Left ventricle myocardium inferior (tissue), 1 donor: ENCODE results near the gene ICAM2. TPM values are rescaled to one million over a fixed set of nuclear protein-coding genes. Genes with fewer than 3 reads are reported as not detected.

Experiments used
- DNase-seq: peaks from one replicate; pipeline ENCODE4 v3.0.0-alpha.2; 2020
- H3K27ac ChIP-seq: fragments of 200-600 bp; replicated peaks from 2 replicates; pipeline ENCODE4 v1.8.0; 2021
- H3K27me3 ChIP-seq: fragments of 200-600 bp; 2 replicates; pipeline ENCODE4 v1.8.0; 2021; ENCODE audit warnings: low read depth
- H3K36me3 ChIP-seq: fragments of 200-600 bp; 2 replicates; pipeline ENCODE4 v1.8.0; 2021
- H3K4me1 ChIP-seq: fragments of 200-600 bp; 2 replicates; pipeline ENCODE4 v1.8.0; 2021
- H3K4me3 ChIP-seq: fragments of 200-600 bp; 2 replicates; pipeline ENCODE4 v1.8.0; 2021; ENCODE audit warnings: mild to moderate bottlenecking, moderate library complexity
- H3K9me3 ChIP-seq: fragments of 200-600 bp; replicated peaks from 2 replicates; pipeline ENCODE4 v1.8.0; 2021
- intact Hi-C: fragments of 100-400 bp; cut with micrococcal nuclease; formaldehyde crosslinking; loops from one replicate; pipeline ENCODE4 v1.11.0; 2022
- total RNA-seq: library from RNA; stranded (reverse); fragmentation: NEBNext Ultra II Directional; extraction: Animal tissue kit (Norgen Biotek cat#: 25700); gene quantifications from one replicate; pipeline ENCODE4 v1.2.1, GENCODE V29; 2021
- TF ChIP-seq, protein P1 (sequence below): fragments of 200-600 bp; IDR thresholded peaks from 2 replicates; pipeline ENCODE4 v1.8.0; 2021; ENCODE audit warnings: antibody characterized with exemption, mild to moderate bottlenecking, borderline replicate concordance
- donor health status: DM: no; HTN: yes; CAD: no; lungs with severe emphysema.

ICAM2 gene
- total RNA-seq, 1 donor from 2014 or later, result 28.2 TPM

DNA sequence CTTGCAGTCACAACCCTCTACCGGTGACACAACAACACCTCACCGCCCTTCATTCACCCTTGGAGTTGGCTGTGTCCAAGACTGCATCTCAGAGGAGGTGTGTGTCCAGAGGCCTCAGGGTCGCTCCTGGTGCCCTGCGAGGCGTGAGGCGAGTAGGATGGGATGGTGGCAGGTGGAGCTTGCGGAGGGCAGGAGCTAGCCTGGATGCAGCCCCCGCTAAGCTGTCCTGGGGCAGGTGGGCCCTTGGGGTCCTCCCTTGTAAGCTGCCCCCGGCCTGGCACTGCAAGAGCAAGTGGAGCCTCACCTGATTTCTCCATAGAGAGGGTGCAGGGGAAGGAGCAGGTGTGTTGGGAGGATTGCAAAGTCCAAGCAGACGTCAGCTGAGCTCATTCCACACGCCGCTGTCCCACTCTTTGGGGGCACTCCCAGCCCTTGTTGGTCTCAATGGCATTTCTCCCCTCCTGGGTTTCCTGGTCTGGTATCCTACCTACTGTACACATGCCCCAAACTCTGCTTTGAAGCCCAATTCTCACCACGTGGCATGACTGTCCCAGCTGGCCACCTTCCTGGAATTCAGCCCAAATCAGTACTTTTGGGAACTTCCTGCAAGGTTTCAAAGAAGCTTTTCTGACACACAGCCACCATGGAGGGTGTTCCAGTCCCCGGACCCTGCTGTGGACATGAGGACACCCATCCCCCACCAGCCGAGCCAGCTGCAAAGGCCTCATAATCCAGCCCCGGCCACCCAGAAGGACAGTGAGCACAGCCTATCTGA is 18.1 kb upstream of the ICAM2 start:
- no peak for DNase-seq
- intact Hi-C loops, result loop anchor here (10.0 kb wide), 1 partner anchor 246 kb away; no protein-coding TSS in a partner anchor
- no peaks in the 10 kb centered on the region for H3K27me3 ChIP-seq
- H3K27ac ChIP-seq, result no peak overlapping the region
- H3K36me3 ChIP-seq, result peaks cover 21% of the 10 kb centered on the region
- H3K4me1 ChIP-seq, result no peaks in the 10 kb centered on the region
- H3K4me3 ChIP-seq, result no peak overlapping the region
- TF ChIP-seq, protein P1, sequence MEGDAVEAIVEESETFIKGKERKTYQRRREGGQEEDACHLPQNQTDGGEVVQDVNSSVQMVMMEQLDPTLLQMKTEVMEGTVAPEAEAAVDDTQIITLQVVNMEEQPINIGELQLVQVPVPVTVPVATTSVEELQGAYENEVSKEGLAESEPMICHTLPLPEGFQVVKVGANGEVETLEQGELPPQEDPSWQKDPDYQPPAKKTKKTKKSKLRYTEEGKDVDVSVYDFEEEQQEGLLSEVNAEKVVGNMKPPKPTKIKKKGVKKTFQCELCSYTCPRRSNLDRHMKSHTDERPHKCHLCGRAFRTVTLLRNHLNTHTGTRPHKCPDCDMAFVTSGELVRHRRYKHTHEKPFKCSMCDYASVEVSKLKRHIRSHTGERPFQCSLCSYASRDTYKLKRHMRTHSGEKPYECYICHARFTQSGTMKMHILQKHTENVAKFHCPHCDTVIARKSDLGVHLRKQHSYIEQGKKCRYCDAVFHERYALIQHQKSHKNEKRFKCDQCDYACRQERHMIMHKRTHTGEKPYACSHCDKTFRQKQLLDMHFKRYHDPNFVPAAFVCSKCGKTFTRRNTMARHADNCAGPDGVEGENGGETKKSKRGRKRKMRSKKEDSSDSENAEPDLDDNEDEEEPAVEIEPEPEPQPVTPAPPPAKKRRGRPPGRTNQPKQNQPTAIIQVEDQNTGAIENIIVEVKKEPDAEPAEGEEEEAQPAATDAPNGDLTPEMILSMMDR, result no peak
- H3K9me3 ChIP-seq, result no peaks in the 10 kb centered on the region

- Histone ChIP-seq H3K27me3 (no peaks in the 10 kb centered on the region), H3K27ac (no peak overlapping the region), H3K9me3 (no peaks in the 10 kb centered on the region), H3K4me1 (no peaks in the 10 kb centered on the region), H3K36me3 (peaks cover 14% of the 10 kb centered on the region), H3K4me3 (no peak overlapping the region)
- intact Hi-C loops, result loop anchor here (10.0 kb wide), 1 partner anchor 247 kb away; no protein-coding TSS in a partner anchor
- DNase-seq, result no peak
- TF ChIP-seq, protein P1, result no peak
These were observed 17.4 kb upstream of the ICAM2 start for GRCh38 chr17:64037802-64038201.

GRCh38 chr17:64037180-64037579 is 16.7 kb upstream of the ICAM2 start:
- no peaks in the 10 kb centered on the region for H3K27me3 ChIP-seq
- H3K27ac ChIP-seq, result no peak overlapping the region
- DNase-seq, result no peak
- intact Hi-C loops, result loop anchor here (10.0 kb wide), 1 partner anchor 248 kb away; no protein-coding TSS in a partner anchor
- H3K36me3 ChIP-seq, result peaks cover 11% of the 10 kb centered on the region
- H3K4me1 ChIP-seq, result no peaks in the 10 kb centered on the region
- H3K4me3 ChIP-seq, result no peak overlapping the region
- TF ChIP-seq, protein P1, result no peak
- no peaks in the 10 kb centered on the region for H3K9me3 ChIP-seq

GRCh38 chr17:64036198-64036922 is 15.9 kb upstream of the ICAM2 start:
- TF ChIP-seq, protein P1, result no peak
- no peak overlapping the region for H3K4me3 ChIP-seq
- H3K27ac ChIP-seq, result no peak overlapping the region
- H3K9me3 ChIP-seq, result no peaks in the 10 kb centered on the region
- H3K4me1 ChIP-seq, result no peaks in the 10 kb centered on the region
- no peak for DNase-seq
- no peaks in the 10 kb centered on the region for H3K27me3 ChIP-seq
- intact Hi-C loops, result loop anchor here (10.0 kb wide), 1 partner anchor 248 kb away; no protein-coding TSS in a partner anchor
- peaks cover 6% of the 10 kb centered on the region for H3K36me3 ChIP-seq

DNA sequence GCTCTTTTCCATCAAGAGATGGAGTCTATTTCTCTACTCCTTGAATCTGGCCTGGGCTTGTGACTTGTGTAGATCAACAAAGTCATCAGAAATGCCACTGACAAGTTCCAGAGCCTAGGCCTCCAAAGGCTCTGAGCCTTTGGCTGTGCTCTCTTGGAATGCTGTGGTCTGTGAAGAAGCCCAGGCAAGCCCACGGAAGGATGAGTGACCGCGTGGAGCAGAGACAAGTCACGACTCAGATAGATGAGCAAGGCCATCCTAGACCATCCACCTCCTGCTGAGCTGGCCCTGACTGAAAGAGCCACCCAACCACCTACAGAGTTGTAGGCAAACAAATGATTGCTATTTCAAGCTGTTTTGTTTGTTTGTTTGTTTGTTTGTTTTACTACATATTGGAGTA is 11.6 kb upstream of the ICAM2 start:
- Histone ChIP-seq H3K36me3 (no peaks in the 10 kb centered on the region), H3K27me3 (no peaks in the 10 kb centered on the region), H3K9me3 (no peaks in the 10 kb centered on the region), H3K4me1 (no peaks in the 10 kb centered on the region), H3K4me3 (no peak overlapping the region), H3K27ac (no peak overlapping the region)
- no peak for DNase-seq
- TF ChIP-seq, protein P1, result no peak
- intact Hi-C loops, result loop anchor here (10.0 kb wide), 1 partner anchor 253 kb away; no protein-coding TSS in a partner anchor
